Erythroblast (primary cell): Measurements from ENCODE around the gene ANO1.

Experiments used
- GATA1 ChIP-seq: IDR thresholded peaks from 2 replicates; pipeline ENCODE4 v1.6.1; 2011; ENCODE audit warnings: low read depth, mild to moderate bottlenecking, control low read depth, low read length, moderate library complexity
- POLR2A ChIP-seq: IDR thresholded peaks from 2 replicates; pipeline ENCODE4 v1.6.1; 2011; ENCODE audit warnings: mild to moderate bottlenecking, low read length

DNA sequence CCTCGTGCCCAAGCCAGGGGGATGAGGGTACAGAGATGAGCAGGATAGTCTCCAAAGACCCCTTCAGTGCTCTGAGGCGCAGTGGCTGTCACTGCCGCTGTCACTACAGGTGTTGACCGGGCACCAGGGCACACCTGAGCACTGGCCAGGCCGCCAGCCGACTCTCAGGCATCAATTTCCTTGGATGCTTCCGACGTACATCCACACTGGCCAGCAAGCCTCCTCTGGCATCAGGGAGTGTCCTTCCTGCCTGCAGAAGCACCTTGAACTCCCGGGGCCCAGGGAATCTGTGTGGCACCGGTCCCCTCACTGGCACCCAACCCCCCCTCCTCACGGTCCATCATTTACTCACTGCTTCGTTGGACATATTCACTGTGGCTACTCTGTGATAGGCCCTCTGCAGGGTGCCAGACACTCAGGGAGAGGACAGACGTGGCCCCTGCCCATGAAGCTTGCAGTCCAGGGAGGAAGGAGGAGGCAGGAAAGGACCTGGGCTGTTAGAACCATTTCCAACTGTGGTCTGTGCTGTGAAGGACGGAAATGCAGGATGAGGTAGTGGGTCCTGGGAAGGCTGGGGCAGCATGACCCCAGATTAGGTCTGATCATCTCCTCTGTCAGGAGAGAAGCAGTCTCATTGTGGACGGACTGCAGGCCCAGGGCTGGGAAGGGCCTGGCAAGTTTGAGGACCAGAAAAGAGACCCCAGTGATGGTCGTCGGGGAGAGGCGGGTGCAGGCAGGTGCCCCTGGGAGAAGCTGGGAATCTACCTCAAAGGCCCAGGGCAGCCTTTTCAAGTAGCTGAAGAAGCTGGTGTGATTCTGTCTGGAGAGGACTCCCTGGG, 46.3 kb upstream of the ANO1 start:
- TF ChIP-seq POLR2A (no peak), GATA1 (no peak)
